A673 (cell line): Measurements from ENCODE around the gene ZNF223. TPM values are rescaled to one million over a fixed set of nuclear protein-coding genes. Genes with fewer than 3 reads are reported as not detected.
A peak's percentile ranks its signal among the peaks of the same experiment; 100 is the strongest.

Experiments
- BruUV-seq: library from RNA; stranded (reverse); fragments of 400-500 nt; replicated peaks from 2 replicates; lab custom pipeline; 2021; lab: Mats Ljungman, UMichigan
- CTCF ChIA-PET: fragments of 300-600 bp; sonication (Branson Sonifier 250); formaldehyde crosslinking; loops from one replicate; lab custom pipeline; 2022; ENCODE audit warnings: antibody characterized with exemption; lab: Charles Lee
- POLR2A ChIA-PET: fragments of 300-600 bp; sonication (Branson Sonifier 250); formaldehyde crosslinking; loops from one replicate; lab custom pipeline; 2022; ENCODE audit warnings: antibody characterized with exemption; ENCODE audit not compliant: low non-redundant PET; lab: Charles Lee
- DNase-seq: peaks from one replicate; pipeline ENCODE4 v3.0.0-alpha.2; 2015; ENCODE audit warnings: low spot score
- H3K27ac ChIP-seq: fragments of 200-600 bp; sonication (generic); 2 replicates; pipeline ENCODE4 v1.5.1; 2016; ENCODE audit warnings: mixed run types, low read depth, mild to moderate bottlenecking, mixed read lengths, antibody characterized with exemption, low read length; ENCODE audit not compliant: poor library complexity, severe bottlenecking
- H3K27me3 ChIP-seq: fragments of 200-600 bp; sonication (generic); replicated peaks from 2 replicates; pipeline ENCODE4 v1.6.1; 2017; ENCODE audit warnings: mixed run types, low read depth, mild to moderate bottlenecking, mixed read lengths, antibody characterized with exemption, low read length; ENCODE audit not compliant: insufficient read depth, poor library complexity
- H3K36me3 ChIP-seq: fragments of 200-600 bp; sonication (generic); 2 replicates; pipeline ENCODE4 v1.6.1; 2016; ENCODE audit warnings: mixed run types, mild to moderate bottlenecking, mixed read lengths, antibody characterized with exemption, low read length; ENCODE audit not compliant: insufficient read depth, poor library complexity, severe bottlenecking
- H3K4me1 ChIP-seq: fragments of 200-600 bp; sonication (generic); 2 replicates; pipeline ENCODE4 v1.6.1; 2017; ENCODE audit warnings: mixed run types, mild to moderate bottlenecking, mixed read lengths, antibody characterized with exemption, low read length; ENCODE audit not compliant: insufficient read depth, poor library complexity, severe bottlenecking
- H3K4me3 ChIP-seq: fragments of 200-600 bp; sonication (generic); 2 replicates; pipeline ENCODE4 v1.5.1; 2016; ENCODE audit warnings: low read depth, mixed run types, mild to moderate bottlenecking, mixed read lengths, low read length; ENCODE audit not compliant: poor library complexity, severe bottlenecking
- H3K9me3 ChIP-seq: fragments of 200-600 bp; sonication (generic); 2 replicates; pipeline ENCODE4 v1.6.1; 2016; ENCODE audit warnings: mixed run types, low read depth, mild to moderate bottlenecking, mixed read lengths, antibody characterized with exemption, low read length; ENCODE audit not compliant: poor library complexity, severe bottlenecking
- CTCF ChIP-seq: fragments of 300-800, 200-600 bp; sonication (generic); conservative IDR thresholded peaks from 2 replicates; pipeline ENCODE4 v1.5.1; 2017; ENCODE audit warnings: low read depth, mild to moderate bottlenecking, antibody characterized with exemption, low read length, moderate library complexity, mixed read lengths
- EZH2 ChIP-seq: fragments of 200-600 bp; sonication (generic); IDR thresholded peaks from 2 replicates; pipeline ENCODE4 v1.6.1; 2017; ENCODE audit warnings: borderline replicate concordance, low read depth, mild to moderate bottlenecking, mixed read lengths, antibody characterized with exemption, low read length; ENCODE audit not compliant: poor library complexity, severe bottlenecking
- intact Hi-C: fragments of 100-400 bp; cut with micrococcal nuclease; formaldehyde crosslinking; loops from one replicate; pipeline ENCODE4 v1.10.0; 2022; ENCODE audit not compliant: unreplicated experiment
- total RNA-seq: library from RNA; stranded (reverse); gene quantifications from 2 replicates; pipeline ENCODE4 v1.2.3, GENCODE V29; 2021

ZNF223 gene
- total RNA-seq, 1 experiment from 2014 or later, result 5.6 TPM

- peaks cover 55% of the 10 kb centered on the region for H3K36me3 ChIP-seq
Measured at GRCh38 chr19:44032001-44032610, 19.7 kb upstream of the ZNF223 start.

GRCh38 chr19:44042147-44042546 lies 9.7 kb upstream of the ZNF223 start:
- Histone ChIP-seq H3K4me1 (no peaks in the 10 kb centered on the region), H3K4me3 (no peak overlapping the region), H3K27me3 (no peaks in the 10 kb centered on the region), H3K27ac (no peak overlapping the region), H3K36me3 (no peaks in the 10 kb centered on the region), H3K9me3 (no peaks in the 10 kb centered on the region)
- no peak for TF ChIP-seq CTCF
- no peak for TF ChIP-seq EZH2
- intact Hi-C loops, result no loop called here
- no peak for DNase-seq
- no TSS peak for BruUV-seq
- POLR2A ChIA-PET, result no interaction called here
- CTCF ChIA-PET, result no interaction called here

More at GRCh38 chr19:44032001-44032610, 19.7 kb upstream of the ZNF223 start:
- no TSS peak for BruUV-seq
- no peak for TF ChIP-seq CTCF
- TF ChIP-seq EZH2, result no peak
- CTCF ChIA-PET, result no interaction called here
- DNase-seq, result no peak
- H3K27me3 ChIP-seq, result no peaks in the 10 kb centered on the region
- no peaks in the 10 kb centered on the region for H3K4me1 ChIP-seq
- peaks cover 35% of the 10 kb centered on the region for H3K9me3 ChIP-seq
- POLR2A ChIA-PET, result no interaction called here
- H3K27ac ChIP-seq, result no peak overlapping the region
- H3K4me3 ChIP-seq, result no peak overlapping the region
- intact Hi-C loops, result no loop called here

- no TSS peak for BruUV-seq
- intact Hi-C loops, result no loop called here
- TF ChIP-seq CTCF (no peak), EZH2 (no peak)
Measured at GRCh38 chr19:44050740-44051649, 841 bp upstream of the ZNF223 start.

More at GRCh38 chr19:44050740-44051649, 841 bp upstream of the ZNF223 start:
- H3K27ac ChIP-seq, result no peak overlapping the region
- ChIA-PET POLR2A (no interaction called here), CTCF (interaction anchor here (0.6 kb wide), 1 partner anchor 65 kb away, joined by 3 read pairs; no protein-coding TSS in a partner anchor)
- peak overlapping the region; percentile 58 for H3K4me3 ChIP-seq
- no peaks in the 10 kb centered on the region for H3K36me3 ChIP-seq
- peaks cover 20% of the 10 kb centered on the region for H3K27me3 ChIP-seq
- DNase-seq, result peak; percentile 1
- H3K9me3 ChIP-seq, result no peaks in the 10 kb centered on the region
- H3K4me1 ChIP-seq, result peaks cover 3% of the 10 kb centered on the region
